Prostate gland (tissue), 2 donors: Measurements from ENCODE around the gene TMSB4X. TPM values are rescaled to one million over a fixed set of nuclear protein-coding genes. Genes with fewer than 3 reads are reported as not detected.

ENCODE experiments used
- DNase-seq: peaks from one replicate; pipeline ENCODE4 v3.0.0-alpha.2; 2019; ENCODE audit warnings: low spot score
- H3K27ac ChIP-seq, 2 donors: fragments of 200-600 bp; sonication (generic); 2 replicates each; pipeline ENCODE4 v1.5.1; 2017 to 2019
- H3K27me3 ChIP-seq: fragments of 200-600 bp; sonication (generic); replicated peaks from 2 replicates; pipeline ENCODE4 v1.5.1; 2019; ENCODE audit not compliant: insufficient read depth
- H3K36me3 ChIP-seq, 2 donors: fragments of 200-600 bp; sonication (generic); 1 replicate in 1 of 2; 2 replicates in 1 of 2; pipeline versions ENCODE4 v1.5.1 to v1.8.1; 2017 to 2019
- H3K4me1 ChIP-seq: fragments of 200-600 bp; sonication (generic); replicated peaks from 2 replicates; pipeline ENCODE4 v1.5.1; 2019
- H3K4me3 ChIP-seq, 2 donors: fragments of 200-600 bp; sonication (generic); 2 replicates each; pipeline ENCODE4 v1.5.1; 2017 to 2019
- H3K9me3 ChIP-seq: fragments of 200-600 bp; sonication (generic); 2 replicates; pipeline ENCODE4 v1.5.1; 2017
- POLR2A ChIP-seq: fragments of 450-650 bp; IDR thresholded peaks from one replicate; pipeline ENCODE4 v1.6.1; 2016; ENCODE audit warnings: antibody characterized with exemption, mild to moderate bottlenecking
- POLR2AphosphoS5 ChIP-seq: sonication (generic); formaldehyde crosslinking; IDR thresholded peaks from one replicate; pipeline ENCODE4 v1.6.1; 2017; ENCODE audit warnings: antibody characterized with exemption
- WGBS: methylation state at CpG from one replicate; pipeline ENCODE4 v1.1.5; 2018; 5-methylcytosine and 5-hydroxymethylcytosine counted together
- intact Hi-C: fragments of 100-400 bp; cut with DNase I; formaldehyde crosslinking; loops from one replicate; pipeline ENCODE4 v1.14.2; 2022
- total RNA-seq, 2 donors: library from RNA; depleted of rRNA; stranded (reverse); fragments of >200 nt; gene quantifications; one replicate each; pipeline ENCODE4 v1.1.0, GENCODE V29; 2016
- TF ChIP-seq, protein P1 (sequence below), 4 experiments: fragments of 200-600 bp in 2 of 4; fragments of 450-650 bp in 2 of 4; sonication (generic) in 2 of 4; IDR thresholded peaks; 1 replicate in 3 of 4; 2 replicates in 1 of 4; pipeline ENCODE4 v1.5.1; 2016 to 2019; ENCODE audit warnings: antibody characterized with exemption in 4 of 4, mild to moderate bottlenecking in 2 of 4, moderate library complexity in 2 of 4

Gene TMSB4X
- total RNA-seq, 2 donors from 2014 or later, result 1,116 to 1,330 TPM

DNA sequence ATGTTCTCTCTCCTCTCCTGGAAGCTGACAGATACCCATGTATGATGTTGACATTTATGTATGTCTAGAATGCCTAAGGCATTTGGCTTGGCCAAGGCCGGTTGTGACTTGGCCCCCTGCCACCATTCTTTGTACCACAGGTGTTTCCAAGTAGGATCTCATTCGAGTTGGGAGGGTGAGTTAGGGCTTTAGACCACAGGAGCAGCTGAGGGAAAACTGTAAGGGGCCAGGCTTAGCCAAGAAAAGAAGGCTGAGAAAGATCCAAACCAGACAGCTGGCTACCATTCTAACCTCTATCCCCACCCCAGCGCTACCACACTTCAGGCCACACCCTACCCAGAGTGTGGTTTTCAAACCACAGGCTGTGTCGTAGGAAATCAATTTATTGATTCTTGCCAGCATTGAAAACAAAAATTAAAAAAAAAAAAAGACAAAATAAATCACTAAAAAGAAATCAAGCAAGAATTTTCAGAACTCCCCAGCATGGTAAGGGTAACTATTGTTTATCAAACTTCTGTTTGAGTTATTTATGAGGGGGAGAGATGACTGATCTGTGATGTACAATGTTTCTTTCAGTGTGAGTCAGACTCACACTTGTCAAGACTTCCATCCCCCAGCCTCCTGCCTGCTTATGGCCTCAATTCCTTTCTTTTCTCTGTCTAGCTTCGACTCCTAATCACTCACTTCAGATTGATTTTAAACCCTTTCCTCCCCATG is 9.9 kb downstream of the TMSB4X start:
- no peaks in the 10 kb centered on the region for H3K4me1 ChIP-seq
- DNase-seq, result peak; percentile 51
- no peaks in the 10 kb centered on the region for H3K36me3 ChIP-seq
- 24% methylated on average over 5 of the region's 5 CpGs for WGBS
- TF ChIP-seq POLR2A, result no peak
- TF ChIP-seq, protein P1, sequence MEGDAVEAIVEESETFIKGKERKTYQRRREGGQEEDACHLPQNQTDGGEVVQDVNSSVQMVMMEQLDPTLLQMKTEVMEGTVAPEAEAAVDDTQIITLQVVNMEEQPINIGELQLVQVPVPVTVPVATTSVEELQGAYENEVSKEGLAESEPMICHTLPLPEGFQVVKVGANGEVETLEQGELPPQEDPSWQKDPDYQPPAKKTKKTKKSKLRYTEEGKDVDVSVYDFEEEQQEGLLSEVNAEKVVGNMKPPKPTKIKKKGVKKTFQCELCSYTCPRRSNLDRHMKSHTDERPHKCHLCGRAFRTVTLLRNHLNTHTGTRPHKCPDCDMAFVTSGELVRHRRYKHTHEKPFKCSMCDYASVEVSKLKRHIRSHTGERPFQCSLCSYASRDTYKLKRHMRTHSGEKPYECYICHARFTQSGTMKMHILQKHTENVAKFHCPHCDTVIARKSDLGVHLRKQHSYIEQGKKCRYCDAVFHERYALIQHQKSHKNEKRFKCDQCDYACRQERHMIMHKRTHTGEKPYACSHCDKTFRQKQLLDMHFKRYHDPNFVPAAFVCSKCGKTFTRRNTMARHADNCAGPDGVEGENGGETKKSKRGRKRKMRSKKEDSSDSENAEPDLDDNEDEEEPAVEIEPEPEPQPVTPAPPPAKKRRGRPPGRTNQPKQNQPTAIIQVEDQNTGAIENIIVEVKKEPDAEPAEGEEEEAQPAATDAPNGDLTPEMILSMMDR (IDR thresholded peaks at IDR 0.05), result no peak
- TF ChIP-seq POLR2AphosphoS5, result no peak
- H3K27ac ChIP-seq, result no peak overlapping the region
- no peak overlapping the region for H3K4me3 ChIP-seq
- intact Hi-C loops, result no loop called here
- no peaks in the 10 kb centered on the region for H3K27me3 ChIP-seq
- H3K9me3 ChIP-seq, result no peaks in the 10 kb centered on the region

- Histone ChIP-seq H3K36me3 (no peaks in the 10 kb centered on the region), H3K4me3 (no peak overlapping the region), H3K27ac (no peak overlapping the region), H3K9me3 (no peaks in the 10 kb centered on the region), H3K4me1 (no peaks in the 10 kb centered on the region), H3K27me3 (no peaks in the 10 kb centered on the region)
- WGBS, result 100% methylated on average over 1 of the region's 1 CpG
- intact Hi-C loops, result no loop called here
- DNase-seq, result no peak
- TF ChIP-seq, protein P1 (IDR thresholded peaks at IDR 0.05), result no peak
- TF ChIP-seq POLR2A (no peak), POLR2AphosphoS5 (no peak)
Observed at GRCh38 chrX:12985331-12985730, 10.4 kb downstream of the TMSB4X start.

DNA sequence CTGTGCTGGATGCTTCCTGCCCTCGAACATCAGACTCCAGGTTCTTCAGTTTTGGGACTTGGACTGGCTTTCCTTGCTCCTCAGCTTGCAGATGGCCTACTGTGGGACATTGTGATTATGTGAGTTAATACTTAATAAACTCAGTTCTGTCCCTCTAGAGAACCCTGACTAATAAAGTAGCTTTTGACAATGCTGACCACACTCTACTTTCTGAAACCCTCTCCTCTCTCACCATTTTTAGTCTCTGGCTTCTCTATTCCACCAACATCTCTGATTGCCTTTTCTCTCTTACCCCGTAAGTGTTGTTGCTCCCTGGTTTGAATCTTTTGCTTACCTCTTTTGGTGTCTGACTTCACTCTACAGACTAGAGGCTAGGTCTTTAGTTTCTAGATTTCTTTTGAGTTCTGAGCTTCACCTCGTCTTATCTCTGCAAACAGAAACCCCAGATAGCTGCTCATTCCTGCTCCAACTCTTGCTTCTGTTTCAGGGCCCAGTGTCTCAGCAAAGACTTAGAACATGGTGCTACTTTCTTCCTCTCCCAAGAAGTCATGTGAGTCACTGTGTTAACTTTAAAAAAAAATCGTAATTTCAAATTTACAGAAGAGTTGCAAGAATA is 11.4 kb downstream of the TMSB4X start:
- Histone ChIP-seq H3K27me3 (no peaks in the 10 kb centered on the region), H3K27ac (no peak overlapping the region), H3K9me3 (no peaks in the 10 kb centered on the region), H3K4me1 (no peaks in the 10 kb centered on the region), H3K36me3 (no peaks in the 10 kb centered on the region), H3K4me3 (no peak overlapping the region)
- intact Hi-C loops, result no loop called here
- TF ChIP-seq, protein P1 (IDR thresholded peaks at IDR 0.05), result no peak
- TF ChIP-seq POLR2AphosphoS5 (no peak), POLR2A (no peak)
- DNase-seq, result no peak
- 80% methylated on average over 4 of the region's 4 CpGs for WGBS

- H3K4me3 ChIP-seq, result no peak overlapping the region
- no peaks in the 10 kb centered on the region for H3K27me3 ChIP-seq
- no peaks in the 10 kb centered on the region for H3K36me3 ChIP-seq
- DNase-seq, result no peak
- TF ChIP-seq, protein P1 (IDR thresholded peaks at IDR 0.05), result no peak
- no peak for TF ChIP-seq POLR2A
- no peak for TF ChIP-seq POLR2AphosphoS5
- 100% methylated on average over 2 of the region's 2 CpGs for WGBS
- H3K27ac ChIP-seq, result no peak overlapping the region
- intact Hi-C loops, result no loop called here
- H3K4me1 ChIP-seq, result no peaks in the 10 kb centered on the region
- no peaks in the 10 kb centered on the region for H3K9me3 ChIP-seq
Observed at GRCh38 chrX:12986886-12987285, 12.0 kb downstream of the TMSB4X start.

DNA sequence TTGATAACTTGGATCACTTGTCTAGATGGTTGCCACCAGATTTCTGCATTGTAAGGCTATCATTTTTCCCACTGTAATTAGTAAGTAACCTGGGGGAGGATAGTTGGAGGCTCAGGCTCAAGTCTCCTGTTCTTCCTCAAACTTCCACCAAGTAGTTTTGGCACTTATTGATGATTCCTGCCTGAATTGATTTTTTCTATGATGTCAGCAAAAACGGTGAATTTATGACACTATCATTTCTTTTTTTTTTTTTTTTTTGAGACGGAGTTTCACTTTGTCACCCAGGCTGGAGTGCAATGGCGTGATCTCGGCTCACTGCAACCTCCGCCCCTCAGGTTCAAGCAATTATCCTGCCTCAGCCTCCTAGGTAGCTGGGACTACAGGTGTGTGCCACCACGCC is 12.4 kb downstream of the TMSB4X start:
- no peaks in the 10 kb centered on the region for H3K4me1 ChIP-seq
- H3K27me3 ChIP-seq, result no peaks in the 10 kb centered on the region
- TF ChIP-seq, protein P1 (IDR thresholded peaks at IDR 0.05), result no peak
- TF ChIP-seq POLR2AphosphoS5, result no peak
- TF ChIP-seq POLR2A, result no peak
- no peaks in the 10 kb centered on the region for H3K36me3 ChIP-seq
- H3K9me3 ChIP-seq, result no peaks in the 10 kb centered on the region
- intact Hi-C loops, result no loop called here
- no peak overlapping the region for H3K27ac ChIP-seq
- no peak overlapping the region for H3K4me3 ChIP-seq
- WGBS, result 93% methylated on average over 6 of the region's 6 CpGs
- DNase-seq, result no peak
